Activated CD8-positive, alpha-beta T cell treated with anti-CD3 and anti-CD28 coated beads for 36 hours (primary cell): ENCODE results near the gene CORO2A. TPM values are rescaled to one million over a fixed set of nuclear protein-coding genes. Genes with fewer than 3 reads are reported as not detected.

Experiments
- ATAC-seq: fragments of 200-7000 bp; cut with Tn5 transposase; one replicate; pipeline ENCODE4 v1.10.0; 2021; ENCODE audit warnings: mild to moderate bottlenecking, moderate library complexity
- CTCF ChIA-PET: fragments of 350-600 bp; sonication (Branson Sonifier 250); formaldehyde crosslinking; loops from one replicate; lab custom pipeline; 2021; ENCODE audit warnings: antibody characterized with exemption; lab: Charles Lee
- POLR2A ChIA-PET: fragments of 350-600 bp; sonication (Branson Sonifier 250); formaldehyde crosslinking; loops from one replicate; lab custom pipeline; 2021; ENCODE audit warnings: antibody characterized with exemption; lab: Charles Lee
- DNase-seq: peaks from one replicate; pipeline ENCODE4 v3.0.0-alpha.2; 2020
- H3K27ac Mint-ChIP-seq: one replicate; pipeline ENCODE4 v1.8.0; 2021; ENCODE audit warnings: mild to moderate bottlenecking, mixed read lengths
- H3K27me3 Mint-ChIP-seq: one replicate; pipeline ENCODE4 v1.8.0; 2021; ENCODE audit warnings: mixed read lengths
- H3K36me3 Mint-ChIP-seq: one replicate; pipeline ENCODE4 v1.8.0; 2021; ENCODE audit warnings: low read depth, mixed read lengths
- H3K4me1 Mint-ChIP-seq: one replicate; pipeline ENCODE4 v1.8.0; 2021; ENCODE audit warnings: low read depth, mixed read lengths
- H3K4me3 Mint-ChIP-seq: one replicate; pipeline ENCODE4 v1.8.0; 2021; ENCODE audit warnings: mild to moderate bottlenecking, moderate library complexity, mixed read lengths
- H3K9me3 Mint-ChIP-seq: one replicate; pipeline ENCODE4 v1.8.0; 2021; ENCODE audit warnings: mixed read lengths
- intact Hi-C: fragments of 100-400 bp; cut with micrococcal nuclease; formaldehyde crosslinking; loops from one replicate; pipeline ENCODE4 v1.10.0; 2022
- total RNA-seq, 2 experiments: library from RNA; stranded (reverse); gene quantifications; one replicate each; pipeline ENCODE4 v1.2.3, GENCODE V29; 2021
- TF ChIP-seq, protein P1 (sequence below): fragments of 200-600 bp; IDR thresholded peaks from one replicate; pipeline ENCODE4 v1.8.0; 2022; ENCODE audit warnings: antibody characterized with exemption, mild to moderate bottlenecking

The CORO2A gene
- total RNA-seq, 2 experiments from 2014 or later = 12.2 to 13.4 TPM

DNA sequence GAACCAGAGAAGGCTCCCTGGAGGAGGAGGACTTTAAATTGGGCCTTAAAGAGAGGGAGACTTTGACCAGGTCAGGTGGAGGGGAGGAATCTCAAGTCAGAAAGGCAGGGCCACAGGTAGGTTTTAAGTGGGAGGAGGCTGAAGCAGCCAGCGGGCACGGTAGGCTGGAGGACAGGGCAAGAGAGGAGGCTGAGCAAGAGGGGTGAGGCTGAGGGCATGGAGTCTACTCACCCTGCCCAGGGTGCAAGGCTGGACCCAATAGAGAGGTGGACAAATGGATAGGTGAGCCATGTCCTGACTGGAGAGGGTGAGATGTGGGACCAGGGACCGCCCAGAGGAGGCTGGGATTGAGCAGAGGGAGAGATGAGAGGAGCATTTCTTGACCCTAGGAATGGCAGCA lies 47.8 kb downstream of the CORO2A start:
- no peaks in the 10 kb centered on the region for H3K36me3 Mint-ChIP-seq
- no peak overlapping the region for H3K4me3 Mint-ChIP-seq
- no peaks in the 10 kb centered on the region for H3K9me3 Mint-ChIP-seq
- no peaks in the 10 kb centered on the region for H3K27me3 Mint-ChIP-seq
- intact Hi-C loops = no loop called here
- TF ChIP-seq, protein P1, sequence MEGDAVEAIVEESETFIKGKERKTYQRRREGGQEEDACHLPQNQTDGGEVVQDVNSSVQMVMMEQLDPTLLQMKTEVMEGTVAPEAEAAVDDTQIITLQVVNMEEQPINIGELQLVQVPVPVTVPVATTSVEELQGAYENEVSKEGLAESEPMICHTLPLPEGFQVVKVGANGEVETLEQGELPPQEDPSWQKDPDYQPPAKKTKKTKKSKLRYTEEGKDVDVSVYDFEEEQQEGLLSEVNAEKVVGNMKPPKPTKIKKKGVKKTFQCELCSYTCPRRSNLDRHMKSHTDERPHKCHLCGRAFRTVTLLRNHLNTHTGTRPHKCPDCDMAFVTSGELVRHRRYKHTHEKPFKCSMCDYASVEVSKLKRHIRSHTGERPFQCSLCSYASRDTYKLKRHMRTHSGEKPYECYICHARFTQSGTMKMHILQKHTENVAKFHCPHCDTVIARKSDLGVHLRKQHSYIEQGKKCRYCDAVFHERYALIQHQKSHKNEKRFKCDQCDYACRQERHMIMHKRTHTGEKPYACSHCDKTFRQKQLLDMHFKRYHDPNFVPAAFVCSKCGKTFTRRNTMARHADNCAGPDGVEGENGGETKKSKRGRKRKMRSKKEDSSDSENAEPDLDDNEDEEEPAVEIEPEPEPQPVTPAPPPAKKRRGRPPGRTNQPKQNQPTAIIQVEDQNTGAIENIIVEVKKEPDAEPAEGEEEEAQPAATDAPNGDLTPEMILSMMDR = no peak
- no peaks in the 10 kb centered on the region for H3K4me1 Mint-ChIP-seq
- DNase-seq (no peak), ATAC-seq (no peak)
- ChIA-PET CTCF (interaction anchor here (1.0 to 1.6 kb wide), 2 partner anchors 27 to 60 kb away, joined by 3 read pairs; no protein-coding TSS in a partner anchor), POLR2A (no interaction called here)
- no peak overlapping the region for H3K27ac Mint-ChIP-seq

DNA sequence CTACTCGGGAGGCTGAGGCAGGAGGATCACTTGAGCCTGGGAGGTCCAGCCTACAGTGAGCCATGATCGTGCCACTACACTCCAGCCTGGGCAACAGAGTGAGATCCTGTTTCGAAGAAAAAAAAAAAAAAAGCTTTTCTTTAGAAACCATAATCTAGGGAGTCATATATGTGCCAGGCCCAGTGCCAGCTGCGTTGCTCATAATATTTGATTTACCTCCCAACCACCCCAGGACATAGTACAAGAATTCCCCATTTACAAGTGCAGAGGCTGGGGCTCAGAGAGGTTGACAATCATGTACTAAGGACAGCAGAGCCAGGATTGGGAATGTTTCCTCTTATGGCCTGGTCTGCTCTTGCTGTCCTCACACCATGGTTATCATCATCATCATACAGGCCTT lies 48.4 kb downstream of the CORO2A start:
- ChIA-PET POLR2A (no interaction called here), CTCF (interaction anchor here (1.0 to 1.6 kb wide), 2 partner anchors 26 to 61 kb away, joined by 3 read pairs; no protein-coding TSS in a partner anchor)
- Mint-ChIP-seq H3K36me3 (no peaks in the 10 kb centered on the region), H3K4me1 (no peaks in the 10 kb centered on the region), H3K9me3 (no peaks in the 10 kb centered on the region), H3K27ac (no peak overlapping the region), H3K27me3 (no peaks in the 10 kb centered on the region), H3K4me3 (no peak overlapping the region)
- TF ChIP-seq, protein P1 = no peak
- intact Hi-C loops = no loop called here
- ATAC-seq (no peak), DNase-seq (no peak)

DNA sequence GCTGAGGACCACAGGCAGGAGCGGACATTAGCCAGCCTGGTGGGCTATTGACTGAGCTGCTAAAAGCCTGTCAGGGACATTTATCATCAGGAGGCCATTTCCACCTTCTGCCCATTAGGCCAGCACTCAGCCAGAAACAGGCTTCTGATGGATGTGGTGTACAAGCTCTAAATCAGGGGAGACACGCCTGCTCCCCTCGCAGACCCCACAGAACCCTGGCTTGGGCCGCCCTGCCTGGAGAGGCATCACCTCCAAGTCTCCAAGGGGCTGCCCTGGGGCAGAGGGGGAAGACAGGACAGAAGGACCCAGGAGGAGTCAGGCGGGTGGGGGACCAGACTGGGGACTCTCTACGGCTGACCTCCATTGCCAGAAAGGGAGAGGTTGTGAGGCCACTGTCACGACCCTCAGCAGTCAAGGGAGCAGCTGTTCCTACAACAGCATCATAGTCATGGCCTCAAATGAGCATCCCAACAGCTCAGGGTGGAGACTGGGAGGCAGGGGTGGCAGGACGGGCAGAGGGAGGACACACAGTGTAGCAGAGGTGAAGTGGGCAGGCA lies 49.4 kb downstream of the CORO2A start:
- TF ChIP-seq, protein P1 = no peak
- no peaks in the 10 kb centered on the region for H3K27me3 Mint-ChIP-seq
- no peak overlapping the region for H3K4me3 Mint-ChIP-seq
- ChIA-PET CTCF (no interaction called here), POLR2A (interaction anchor here (0.6 to 1.4 kb wide), 2 partner anchors 30 to 1268 kb away, joined by 3 read pairs; no protein-coding TSS in a partner anchor)
- intact Hi-C loops = no loop called here
- H3K4me1 Mint-ChIP-seq = no peaks in the 10 kb centered on the region
- ATAC-seq (no peak), DNase-seq (no peak)
- no peak overlapping the region for H3K27ac Mint-ChIP-seq
- no peaks in the 10 kb centered on the region for H3K36me3 Mint-ChIP-seq
- no peaks in the 10 kb centered on the region for H3K9me3 Mint-ChIP-seq

DNA sequence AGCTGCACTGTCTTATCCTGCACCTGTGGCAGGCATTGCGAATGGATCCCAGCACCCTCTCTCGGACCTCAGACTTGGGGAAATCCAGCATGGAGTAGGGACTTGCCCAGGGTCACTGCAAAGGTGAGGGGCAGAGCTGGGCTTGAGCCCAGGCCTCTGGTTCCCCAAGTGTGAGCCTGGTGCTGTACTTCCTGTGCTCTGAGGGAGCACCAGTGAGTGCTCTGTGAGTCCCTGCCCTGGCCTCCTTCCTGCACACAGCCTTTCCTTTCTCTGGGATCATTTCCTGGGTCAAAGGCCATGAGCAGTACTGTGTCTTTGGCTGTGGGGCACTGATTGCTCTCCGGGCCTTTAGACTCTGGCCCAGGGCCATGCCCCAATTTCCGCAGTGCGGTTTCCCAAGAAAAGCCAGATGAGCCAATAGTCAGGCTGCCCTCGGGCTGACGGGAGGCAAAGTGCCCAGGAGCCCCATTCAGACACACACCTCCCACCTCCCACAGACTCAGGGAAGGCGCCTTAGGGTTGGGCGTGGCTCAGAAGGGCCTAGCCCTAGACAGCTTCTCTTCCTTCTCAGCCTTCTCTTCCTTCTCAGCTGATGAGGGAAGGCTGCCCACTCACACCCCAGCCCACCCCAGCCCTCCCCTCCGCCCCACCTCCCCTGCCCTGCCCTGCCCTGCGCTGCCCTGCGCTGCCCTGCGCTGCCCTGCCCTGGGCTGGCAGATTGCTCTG lies 50.1 kb downstream of the CORO2A start:
- no peaks in the 10 kb centered on the region for H3K4me1 Mint-ChIP-seq
- intact Hi-C loops = no loop called here
- no peaks in the 10 kb centered on the region for H3K36me3 Mint-ChIP-seq
- no peaks in the 10 kb centered on the region for H3K9me3 Mint-ChIP-seq
- ChIA-PET POLR2A (interaction anchor here (0.6 to 1.4 kb wide), 2 partner anchors 31 to 1269 kb away, joined by 3 read pairs; no protein-coding TSS in a partner anchor), CTCF (no interaction called here)
- no peak overlapping the region for H3K4me3 Mint-ChIP-seq
- TF ChIP-seq, protein P1 = no peak
- no peaks in the 10 kb centered on the region for H3K27me3 Mint-ChIP-seq
- H3K27ac Mint-ChIP-seq = no peak overlapping the region
- DNase-seq = no peak
- ATAC-seq = no peak

DNA sequence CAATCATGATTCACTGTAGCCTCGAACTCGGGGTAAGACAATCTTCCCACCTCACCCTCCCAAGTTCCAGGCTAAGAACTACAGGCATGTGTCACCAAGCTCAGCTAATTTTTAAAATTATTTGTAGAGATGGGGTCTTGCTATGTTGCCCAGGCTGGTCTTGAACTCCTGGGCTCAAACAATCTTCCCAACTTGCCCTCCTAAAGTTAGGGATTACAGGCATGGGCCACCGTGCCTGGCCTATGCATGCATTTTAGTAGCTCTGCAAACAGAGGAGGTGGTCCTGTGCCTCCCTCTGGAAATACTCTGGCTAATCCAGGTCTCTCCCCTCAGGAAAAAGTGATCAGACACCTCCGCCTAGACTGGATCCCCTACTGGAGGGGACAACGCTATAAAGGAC lies 51.9 kb downstream of the CORO2A start:
- TF ChIP-seq, protein P1 = no peak
- no peak overlapping the region for H3K27ac Mint-ChIP-seq
- ChIA-PET CTCF (no interaction called here), POLR2A (no interaction called here)
- no peak for ATAC-seq
- H3K9me3 Mint-ChIP-seq = no peaks in the 10 kb centered on the region
- H3K4me3 Mint-ChIP-seq = no peak overlapping the region
- DNase-seq = no peak
- intact Hi-C loops = no loop called here
- H3K36me3 Mint-ChIP-seq = no peaks in the 10 kb centered on the region
- no peaks in the 10 kb centered on the region for H3K27me3 Mint-ChIP-seq
- H3K4me1 Mint-ChIP-seq = no peaks in the 10 kb centered on the region
